Liver (tissue), 9 donors: ENCODE measurements around the gene PPP1R14D. TPM values are rescaled to one million over a fixed set of nuclear protein-coding genes. Genes with fewer than 3 reads are reported as not detected.
"Not testable (repeated sequence)": the region's sequence is repeated elsewhere in the genome, so short reads cannot be mapped to it uniquely, and the experiment has no call there.

Source experiments
- DNase-seq: peaks from one replicate; pipeline ENCODE4 v3.0.0-alpha.2; 2017; ENCODE audit warnings: low spot score
- H3K27ac ChIP-seq, 2 donors: one replicate each; pipeline ENCODE4 v1.7.0; 2013; ENCODE audit warnings: inconsistent platforms in 2 of 2, low read length in 2 of 2, control low read depth in 1 of 2, low read depth in 1 of 2, mild to moderate bottlenecking in 1 of 2
- H3K27me3 ChIP-seq, 4 donors: one replicate each; pipeline versions ENCODE4 v1.6.1 to v1.7.0; 2013; ENCODE audit warnings: low read length in 3 of 4, inconsistent platforms in 1 of 4, mild to moderate bottlenecking in 1 of 4, moderate library complexity in 1 of 4; ENCODE audit not compliant: control insufficient read depth in 4 of 4, insufficient read depth in 4 of 4
- H3K36me3 ChIP-seq, 4 donors: one replicate each; pipeline versions ENCODE4 v1.6.1 to v1.7.0; 2013; ENCODE audit warnings: low read length in 3 of 4, mild to moderate bottlenecking in 3 of 4, low read depth in 1 of 4, moderate library complexity in 1 of 4; ENCODE audit not compliant: control insufficient read depth in 4 of 4, insufficient read depth in 3 of 4
- H3K4me1 ChIP-seq, 4 donors: one replicate each; pipeline versions ENCODE4 v1.6.1 to v1.7.0; 2013; ENCODE audit warnings: low read length in 3 of 4, mild to moderate bottlenecking in 3 of 4, moderate library complexity in 1 of 4; ENCODE audit not compliant: control insufficient read depth in 4 of 4, insufficient read depth in 4 of 4
- H3K4me3 ChIP-seq, 3 donors: one replicate each; pipeline versions ENCODE4 v1.6.1 to v1.7.0; 2013; ENCODE audit warnings: low read length in 3 of 3, control low read depth in 1 of 3, low read depth in 1 of 3, mild to moderate bottlenecking in 1 of 3
- H3K9ac ChIP-seq, 2 donors: one replicate each; pipeline ENCODE4 v1.7.0; 2013; ENCODE audit warnings: low read length in 2 of 2, mild to moderate bottlenecking in 2 of 2, moderate library complexity in 2 of 2, control low read depth in 1 of 2, low read depth in 1 of 2
- H3K9me3 ChIP-seq, 4 donors: one replicate each; pipeline versions ENCODE4 v1.6.1 to v1.7.0; 2013; ENCODE audit warnings: low read length in 3 of 4; ENCODE audit not compliant: control insufficient read depth in 4 of 4
- EGR1 ChIP-seq, 2 donors: IDR thresholded peaks; 2 replicates each; pipeline ENCODE4 v1.6.1; 2016 to 2018; ENCODE audit warnings: antibody characterized with exemption in 2 of 2, low read depth in 2 of 2
- FOXA1 ChIP-seq: IDR thresholded peaks from 2 replicates; pipeline ENCODE4 v1.6.1; 2016; ENCODE audit warnings: antibody characterized with exemption
- FOXA2 ChIP-seq: IDR thresholded peaks from 2 replicates; pipeline ENCODE4 v1.6.1; 2016; ENCODE audit warnings: antibody characterized with exemption
- HNF4G ChIP-seq: IDR thresholded peaks from 2 replicates; pipeline ENCODE4 v1.6.1; 2016; ENCODE audit warnings: antibody characterized with exemption
- JUND ChIP-seq, 2 donors: IDR thresholded peaks; 2 replicates each; pipeline ENCODE4 v1.6.1; 2016; ENCODE audit warnings: antibody characterized with exemption in 2 of 2
- NR2F2 ChIP-seq: IDR thresholded peaks from 2 replicates; pipeline ENCODE4 v1.6.1; 2016; ENCODE audit warnings: antibody characterized with exemption
- RAD21 ChIP-seq, 2 donors: IDR thresholded peaks; 2 replicates each; pipeline ENCODE4 v1.6.1; 2016; ENCODE audit warnings: antibody characterized with exemption in 2 of 2, mild to moderate bottlenecking in 2 of 2
- RXRA ChIP-seq, 2 donors: IDR thresholded peaks; 2 replicates each; pipeline ENCODE4 v1.6.1; 2017 to 2018; ENCODE audit warnings: antibody characterized with exemption in 2 of 2, mild to moderate bottlenecking in 1 of 2
- YY1 ChIP-seq: IDR thresholded peaks from 2 replicates; pipeline ENCODE4 v1.6.1; 2016; ENCODE audit warnings: antibody characterized with exemption, mild to moderate bottlenecking
- WGBS: extraction: QIAGEN DNeasy Blood & Tissue Kit; methylation state at CpG from one replicate; pipeline ENCODE4 v1.1.7; 2013; 5-methylcytosine and 5-hydroxymethylcytosine counted together
- polyA plus RNA-seq, 2 donors: library from polyadenylated mRNA; stranded (reverse) in 1 of 2; unstranded in 1 of 2; fragments of 200-250 nt in 1 of 2; fragments of >200 nt in 1 of 2; fragmentation: Nextera tagmentation in 1 of 2; extraction: Ambion mirVana in 1 of 2; gene quantifications; one replicate each; pipeline versions ENCODE4 v1.2.1 to v1.2.3, GENCODE V29; 2013 to 2015
- total RNA-seq, 2 donors: library from RNA; depleted of rRNA; stranded (reverse); fragments of >200 nt; gene quantifications; one replicate each; pipeline ENCODE4 v1.2.3, GENCODE V29; 2014
- TF ChIP-seq, protein P1 (sequence below): fragments of 150-350 bp; IDR thresholded peaks from 2 replicates; pipeline ENCODE4 v1.5.1; 2017; ENCODE audit warnings: improper control_type of control experiment, low read depth, low read length; ENCODE audit not compliant: missing input control
- TF ChIP-seq, protein P2 (sequence below): IDR thresholded peaks from 2 replicates; pipeline ENCODE4 v1.6.1; 2016; ENCODE audit warnings: antibody characterized with exemption
- donor health status: healthy.
- donor health status: healthy.
- donor health status: healthy.
- donor health status: healthy.
- donor health status: healthy.

PPP1R14D gene
- total and polyA plus RNA-seq, 4 donors = not detected

DNA sequence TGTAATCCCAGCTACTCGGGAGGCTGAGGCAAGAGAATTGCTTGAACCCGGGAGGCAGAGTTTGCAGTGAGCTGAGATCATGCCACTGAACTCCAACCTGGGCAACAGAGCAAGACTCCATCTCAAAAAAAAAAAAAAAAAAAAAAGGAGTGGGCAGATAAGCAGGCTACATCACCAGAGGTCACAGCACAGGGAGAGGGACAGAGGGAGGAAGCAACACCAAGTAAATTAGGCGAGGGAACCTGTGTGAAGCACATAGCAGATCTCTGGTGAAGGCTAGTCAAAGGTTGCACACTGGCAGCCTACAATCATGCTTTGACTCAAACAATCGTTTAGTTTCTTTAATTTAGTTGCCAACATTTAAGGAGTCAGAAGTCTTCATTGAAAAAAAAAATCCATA lies 32.6 kb upstream of the PPP1R14D start:
- WGBS = 74% methylated on average over 4 of the region's 4 CpGs
- H3K27me3 ChIP-seq, DNase-seq: not testable (repeated sequence)

DNA sequence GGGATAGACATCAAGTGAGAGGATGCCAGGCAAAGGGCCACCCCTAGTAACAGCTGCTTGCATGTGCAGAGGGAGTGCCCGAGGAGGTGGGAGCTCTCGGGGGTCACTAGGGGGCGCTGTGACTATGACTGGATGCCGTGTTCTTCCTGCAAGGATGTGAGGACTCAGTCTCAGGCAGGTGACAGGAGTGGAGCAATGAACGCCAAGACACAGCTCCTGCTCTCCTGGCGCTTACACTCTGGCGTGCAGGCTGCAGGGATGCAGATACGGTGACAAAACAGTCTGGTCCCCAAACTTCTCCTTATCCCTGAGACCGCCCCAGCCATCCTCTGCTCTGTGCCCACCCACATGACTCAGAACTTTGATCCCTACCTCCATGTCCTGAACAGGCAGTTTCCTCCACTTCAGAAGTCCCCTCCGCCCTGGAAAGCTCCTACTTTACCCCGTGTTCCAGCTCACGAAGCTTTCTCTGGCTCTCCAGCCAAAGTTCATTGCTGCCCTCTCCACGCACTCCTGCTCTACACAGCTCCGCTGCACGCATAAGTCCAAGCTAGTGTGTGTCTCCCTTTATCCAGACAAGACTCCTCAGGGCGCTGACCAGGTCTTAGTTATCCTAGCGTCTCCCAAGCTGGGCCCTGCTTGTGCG lies 30.8 kb upstream of the PPP1R14D start:
- Histone ChIP-seq H3K27ac (no peak overlapping the region), H3K36me3 (no peaks in the 10 kb centered on the region), H3K4me1 (peaks cover 0 to 11% (median 3%) of the 10 kb centered on the region in 4 donors), H3K27me3 (no peaks in the 10 kb centered on the region), H3K9me3 (no peaks in the 10 kb centered on the region), H3K4me3 (no peak overlapping the region), H3K9ac (no peak overlapping the region)
- TF ChIP-seq RAD21 (IDR thresholded peaks at IDR 0.05) (peak; percentile 57 to 72), RXRA (IDR thresholded peaks at IDR 0.05) (peak in 1 of 2 donors; percentile 27), EGR1 (IDR thresholded peaks at IDR 0.05; ENCODE audit: low read depth in 2 of 2) (no peak)
- TF ChIP-seq, protein P1, sequence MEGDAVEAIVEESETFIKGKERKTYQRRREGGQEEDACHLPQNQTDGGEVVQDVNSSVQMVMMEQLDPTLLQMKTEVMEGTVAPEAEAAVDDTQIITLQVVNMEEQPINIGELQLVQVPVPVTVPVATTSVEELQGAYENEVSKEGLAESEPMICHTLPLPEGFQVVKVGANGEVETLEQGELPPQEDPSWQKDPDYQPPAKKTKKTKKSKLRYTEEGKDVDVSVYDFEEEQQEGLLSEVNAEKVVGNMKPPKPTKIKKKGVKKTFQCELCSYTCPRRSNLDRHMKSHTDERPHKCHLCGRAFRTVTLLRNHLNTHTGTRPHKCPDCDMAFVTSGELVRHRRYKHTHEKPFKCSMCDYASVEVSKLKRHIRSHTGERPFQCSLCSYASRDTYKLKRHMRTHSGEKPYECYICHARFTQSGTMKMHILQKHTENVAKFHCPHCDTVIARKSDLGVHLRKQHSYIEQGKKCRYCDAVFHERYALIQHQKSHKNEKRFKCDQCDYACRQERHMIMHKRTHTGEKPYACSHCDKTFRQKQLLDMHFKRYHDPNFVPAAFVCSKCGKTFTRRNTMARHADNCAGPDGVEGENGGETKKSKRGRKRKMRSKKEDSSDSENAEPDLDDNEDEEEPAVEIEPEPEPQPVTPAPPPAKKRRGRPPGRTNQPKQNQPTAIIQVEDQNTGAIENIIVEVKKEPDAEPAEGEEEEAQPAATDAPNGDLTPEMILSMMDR = peak; percentile 69
- WGBS = 34% methylated on average over 18 of the region's 18 CpGs
- DNase-seq = peak; percentile 88

More for the DNA sequence above, 32.6 kb upstream of the PPP1R14D start:
- not testable (repeated sequence) for H3K27ac ChIP-seq, H3K9me3 ChIP-seq, H3K4me3 ChIP-seq, H3K36me3 ChIP-seq, H3K9ac ChIP-seq
- H3K4me1 ChIP-seq = peaks cover 0 to 11% (median 3%) of the 10 kb centered on the region in 4 donors

DNA sequence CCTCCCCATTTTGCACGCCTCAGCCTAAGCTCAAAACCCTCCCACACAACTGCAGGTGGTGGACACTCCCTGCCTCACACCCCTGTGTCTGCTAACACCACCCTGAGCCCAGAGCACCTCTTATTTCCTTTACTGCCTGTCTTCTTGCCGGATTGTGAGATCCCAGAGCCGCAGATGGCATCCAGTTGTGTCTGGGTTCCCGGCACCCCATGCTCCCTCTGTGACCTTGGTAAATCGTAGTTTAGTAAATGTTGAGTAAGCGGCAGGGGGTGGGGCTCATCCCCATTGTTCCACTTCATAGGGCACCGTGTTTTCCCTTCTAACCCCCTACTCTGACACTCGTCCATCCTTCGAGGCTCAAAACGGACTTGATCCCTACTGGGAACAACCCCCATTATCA lies 30.2 kb upstream of the PPP1R14D start:
- WGBS = 59% methylated on average over 10 of the region's 10 CpGs
- no peak for DNase-seq
- Histone ChIP-seq H3K36me3 (no peaks in the 10 kb centered on the region), H3K9me3 (no peaks in the 10 kb centered on the region), H3K27me3 (no peaks in the 10 kb centered on the region), H3K4me1 (peaks cover 0 to 11% (median 3%) of the 10 kb centered on the region in 4 donors), H3K4me3 (no peak overlapping the region), H3K27ac (no peak overlapping the region), H3K9ac (no peak overlapping the region)
- no peak for TF ChIP-seq NR2F2
- TF ChIP-seq, protein P2, sequence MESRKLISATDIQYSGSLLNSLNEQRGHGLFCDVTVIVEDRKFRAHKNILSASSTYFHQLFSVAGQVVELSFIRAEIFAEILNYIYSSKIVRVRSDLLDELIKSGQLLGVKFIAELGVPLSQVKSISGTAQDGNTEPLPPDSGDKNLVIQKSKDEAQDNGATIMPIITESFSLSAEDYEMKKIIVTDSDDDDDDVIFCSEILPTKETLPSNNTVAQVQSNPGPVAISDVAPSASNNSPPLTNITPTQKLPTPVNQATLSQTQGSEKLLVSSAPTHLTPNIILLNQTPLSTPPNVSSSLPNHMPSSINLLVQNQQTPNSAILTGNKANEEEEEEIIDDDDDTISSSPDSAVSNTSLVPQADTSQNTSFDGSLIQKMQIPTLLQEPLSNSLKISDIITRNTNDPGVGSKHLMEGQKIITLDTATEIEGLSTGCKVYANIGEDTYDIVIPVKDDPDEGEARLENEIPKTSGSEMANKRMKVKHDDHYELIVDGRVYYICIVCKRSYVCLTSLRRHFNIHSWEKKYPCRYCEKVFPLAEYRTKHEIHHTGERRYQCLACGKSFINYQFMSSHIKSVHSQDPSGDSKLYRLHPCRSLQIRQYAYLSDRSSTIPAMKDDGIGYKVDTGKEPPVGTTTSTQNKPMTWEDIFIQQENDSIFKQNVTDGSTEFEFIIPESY = no peak
- no peak for TF ChIP-seq EGR1 (IDR thresholded peaks at IDR 0.05; ENCODE audit: low read depth in 2 of 2)
- TF ChIP-seq HNF4G = no peak
- TF ChIP-seq YY1 = no peak
- TF ChIP-seq JUND (IDR thresholded peaks at IDR 0.05) = no peak
- no peak for TF ChIP-seq FOXA2
- no peak for TF ChIP-seq FOXA1
